Thymus (tissue), 11 donors: ENCODE data around the gene OXNAD1. TPM values are rescaled to one million over a fixed set of nuclear protein-coding genes. Genes with fewer than 3 reads are reported as not detected.

Experiments
- DNase-seq, 9 donors: peaks; one replicate each; pipeline ENCODE4 v3.0.0-alpha.2; 2013; ENCODE audit warnings: low spot score in 9 of 9, low read depth in 6 of 9, missing footprints in 1 of 9
- H3K27ac ChIP-seq, 2 donors: one replicate each; pipeline ENCODE4 v1.5.1; 2013; ENCODE audit warnings: control low read depth in 1 of 2, low read depth in 1 of 2, low read length in 1 of 2, mild to moderate bottlenecking in 1 of 2, moderate library complexity in 1 of 2
- H3K27me3 ChIP-seq, 2 donors: one replicate each; pipeline ENCODE4 v1.5.1; 2013; ENCODE audit warnings: low read length in 1 of 2; ENCODE audit not compliant: control insufficient read depth in 2 of 2, insufficient read depth in 1 of 2
- H3K36me3 ChIP-seq, 2 donors: one replicate each; pipeline ENCODE4 v1.5.1; 2013; ENCODE audit warnings: low read length in 1 of 2, mild to moderate bottlenecking in 1 of 2, moderate library complexity in 1 of 2; ENCODE audit not compliant: control insufficient read depth in 2 of 2, insufficient read depth in 2 of 2
- H3K4me1 ChIP-seq, 2 donors: one replicate each; pipeline ENCODE4 v1.5.1; 2013; ENCODE audit warnings: low read length in 2 of 2; ENCODE audit not compliant: control insufficient read depth in 2 of 2, insufficient read depth in 2 of 2
- H3K4me3 ChIP-seq, 2 donors: one replicate each; pipeline ENCODE4 v1.5.1; 2013; ENCODE audit warnings: low read length in 2 of 2, control low read depth in 1 of 2, mild to moderate bottlenecking in 1 of 2
- H3K9me3 ChIP-seq, 2 donors: one replicate each; pipeline ENCODE4 v1.5.1; 2013; ENCODE audit warnings: low read length in 1 of 2, mild to moderate bottlenecking in 1 of 2; ENCODE audit not compliant: control insufficient read depth in 2 of 2, insufficient read depth in 1 of 2
- WGBS: extraction: QIAGEN DNeasy Blood & Tissue Kit; methylation state at CpG from one replicate; pipeline ENCODE4 v1.1.7; 2013; 5-methylcytosine and 5-hydroxymethylcytosine counted together
- polyA plus RNA-seq: library from polyadenylated mRNA; stranded (reverse); fragments of 200-250 nt; gene quantifications from one replicate; pipeline ENCODE4 v1.2.3, GENCODE V29; 2013
- total RNA-seq: library from RNA; stranded (reverse); fragments of 120-200 nt; gene quantifications from one replicate; pipeline ENCODE4 v1.2.4, GENCODE V29; 2013
- donor health status: healthy.

Gene OXNAD1
- total and polyA plus RNA-seq, 2 donors: 31.6 to 34.4 TPM

- Histone ChIP-seq H3K36me3 (peaks cover 0 to 42% of the 10 kb centered on the region in 2 donors), H3K4me1 (peaks cover 9 to 41% of the 10 kb centered on the region in 2 donors)
- under 1% methylated on average over 2 of the region's 2 CpGs for WGBS
Measured at GRCh38 chr3:16290827-16291196, 25.8 kb downstream of the OXNAD1 start.

GRCh38 chr3:16294844-16295243, 29.8 kb downstream of the OXNAD1 start:
- Histone ChIP-seq H3K27ac (peak overlapping the region in 1 of 2 donors; percentile 15), H3K4me1 (peaks cover 13 to 20% of the 10 kb centered on the region in 2 donors), H3K4me3 (no peak overlapping the region), H3K36me3 (peaks cover 0 to 44% of the 10 kb centered on the region in 2 donors), H3K9me3 (peaks cover 0 to 7% of the 10 kb centered on the region in 2 donors), H3K27me3 (no peaks in the 10 kb centered on the region)
- WGBS: 86% methylated on average over 5 of the region's 5 CpGs
- no peak for DNase-seq

More at GRCh38 chr3:16290827-16291196, 25.8 kb downstream of the OXNAD1 start:
- Histone ChIP-seq H3K27ac (peak overlapping the region; percentile 55 to 78), H3K4me3 (peak overlapping the region in 1 of 2 donors; percentile 26), H3K27me3 (no peaks in the 10 kb centered on the region), H3K9me3 (peaks cover 0 to 7% of the 10 kb centered on the region in 2 donors)
- DNase-seq: peak in 4 of 9 donors; percentile 58 to 90 (median 71)

GRCh38 chr3:16295298-16295890, 30.4 kb downstream of the OXNAD1 start:
- no peak overlapping the region for H3K27ac ChIP-seq
- no peak overlapping the region for H3K4me3 ChIP-seq
- peaks cover 15 to 20% of the 10 kb centered on the region in 2 donors for H3K4me1 ChIP-seq
- WGBS: 93% methylated on average over 3 of the region's 3 CpGs
- peaks cover 0 to 7% of the 10 kb centered on the region in 2 donors for H3K9me3 ChIP-seq
- H3K36me3 ChIP-seq: peaks cover 0 to 42% of the 10 kb centered on the region in 2 donors
- DNase-seq: no peak
- H3K27me3 ChIP-seq: no peaks in the 10 kb centered on the region

GRCh38 chr3:16297997-16298885, 33.2 kb downstream of the OXNAD1 start:
- WGBS: 95% methylated on average over 9 of the region's 9 CpGs
- H3K4me3 ChIP-seq: no peak overlapping the region
- peak overlapping the region in 1 of 2 donors; percentile 55 for H3K27ac ChIP-seq
- DNase-seq: no peak
- no peaks in the 10 kb centered on the region for H3K27me3 ChIP-seq
- peaks cover 30 to 47% of the 10 kb centered on the region in 2 donors for H3K4me1 ChIP-seq
- peaks cover 0 to 44% of the 10 kb centered on the region in 2 donors for H3K36me3 ChIP-seq
- H3K9me3 ChIP-seq: peaks cover 0 to 5% of the 10 kb centered on the region in 2 donors

GRCh38 chr3:16298891-16299290, 33.9 kb downstream of the OXNAD1 start:
- 92% methylated on average over 6 of the region's 6 CpGs for WGBS
- DNase-seq: no peak
- Histone ChIP-seq H3K4me3 (no peak overlapping the region), H3K27ac (no peak overlapping the region), H3K9me3 (peaks cover 0 to 5% of the 10 kb centered on the region in 2 donors), H3K4me1 (peaks cover 32 to 50% of the 10 kb centered on the region in 2 donors), H3K27me3 (no peaks in the 10 kb centered on the region), H3K36me3 (peaks cover 0 to 39% of the 10 kb centered on the region in 2 donors)

- Histone ChIP-seq H3K27ac (peak overlapping the region; percentile 74 to 91), H3K4me3 (no peak overlapping the region), H3K27me3 (no peaks in the 10 kb centered on the region), H3K4me1 (peaks cover 40 to 58% of the 10 kb centered on the region in 2 donors), H3K36me3 (peaks cover 0 to 41% of the 10 kb centered on the region in 2 donors), H3K9me3 (no peaks in the 10 kb centered on the region)
- no peak for DNase-seq
- 73% methylated on average over 3 of the region's 3 CpGs for WGBS
Measured at GRCh38 chr3:16299746-16300145, 34.7 kb downstream of the OXNAD1 start.

- Histone ChIP-seq H3K27ac (peak overlapping the region; percentile 91 to 95), H3K9me3 (no peaks in the 10 kb centered on the region), H3K36me3 (peaks cover 4 to 41% of the 10 kb centered on the region in 2 donors), H3K4me3 (no peak overlapping the region), H3K4me1 (peaks cover 44 to 64% of the 10 kb centered on the region in 2 donors), H3K27me3 (no peaks in the 10 kb centered on the region)
- DNase-seq: peak in 1 of 9 donors; percentile 72
- 13% methylated on average over 2 of the region's 2 CpGs for WGBS
Measured at GRCh38 chr3:16300307-16300706, 35.3 kb downstream of the OXNAD1 start.

GRCh38 chr3:16300881-16301359, 35.9 kb downstream of the OXNAD1 start:
- WGBS: 33% methylated on average over 2 of the region's 2 CpGs

More at GRCh38 chr3:16300881-16301359, 35.9 kb downstream of the OXNAD1 start:
- DNase-seq: peak in 7 of 9 donors; percentile 64 to 93 (median 79)
- H3K9me3 ChIP-seq: no peaks in the 10 kb centered on the region
- H3K4me1 ChIP-seq: peaks cover 48 to 68% of the 10 kb centered on the region in 2 donors
- H3K27me3 ChIP-seq: no peaks in the 10 kb centered on the region
- peaks cover 5 to 42% of the 10 kb centered on the region in 2 donors for H3K36me3 ChIP-seq
- peak overlapping the region; percentile 91 to 95 for H3K27ac ChIP-seq
- H3K4me3 ChIP-seq: peak overlapping the region; percentile 23 to 40
